Measurements from ENCODE around the gene ANKS1A.
"Not testable (repeated sequence)": the region's sequence is repeated elsewhere in the genome, so short reads cannot be mapped to it uniquely, and the experiment has no call there.

Gene ANKS1A

GRCh38 chr6:35128496-35128895 lies 239.4 kb downstream of the ANKS1A start:
- no peak for DNase-seq

GRCh38 chr6:35136185-35136584 lies 247.1 kb downstream of the ANKS1A start:
- no peak for DNase-seq

DNA sequence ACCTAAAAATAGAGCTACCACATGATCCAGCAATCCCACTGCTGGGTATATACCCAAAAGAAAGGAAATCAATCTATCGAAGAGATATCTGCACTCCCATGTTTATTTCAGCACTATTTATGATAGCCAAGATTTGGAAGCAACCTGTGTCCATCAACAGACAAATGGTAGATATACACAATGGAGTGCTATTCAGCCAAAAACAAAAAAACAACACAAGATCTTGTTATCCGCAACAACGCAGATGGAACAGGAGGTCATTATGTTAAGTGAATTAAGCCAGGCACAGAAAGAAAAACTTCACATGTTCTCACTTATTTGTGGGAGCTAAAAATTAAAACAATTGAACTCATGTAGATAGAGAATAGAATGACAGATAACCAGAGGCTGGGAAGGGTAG lies 249.1 kb downstream of the ANKS1A start:
- not testable (repeated sequence) for DNase-seq

- DNase-seq, result no peak
Measured at GRCh38 chr6:35139470-35139869, 250.4 kb downstream of the ANKS1A start.

DNA sequence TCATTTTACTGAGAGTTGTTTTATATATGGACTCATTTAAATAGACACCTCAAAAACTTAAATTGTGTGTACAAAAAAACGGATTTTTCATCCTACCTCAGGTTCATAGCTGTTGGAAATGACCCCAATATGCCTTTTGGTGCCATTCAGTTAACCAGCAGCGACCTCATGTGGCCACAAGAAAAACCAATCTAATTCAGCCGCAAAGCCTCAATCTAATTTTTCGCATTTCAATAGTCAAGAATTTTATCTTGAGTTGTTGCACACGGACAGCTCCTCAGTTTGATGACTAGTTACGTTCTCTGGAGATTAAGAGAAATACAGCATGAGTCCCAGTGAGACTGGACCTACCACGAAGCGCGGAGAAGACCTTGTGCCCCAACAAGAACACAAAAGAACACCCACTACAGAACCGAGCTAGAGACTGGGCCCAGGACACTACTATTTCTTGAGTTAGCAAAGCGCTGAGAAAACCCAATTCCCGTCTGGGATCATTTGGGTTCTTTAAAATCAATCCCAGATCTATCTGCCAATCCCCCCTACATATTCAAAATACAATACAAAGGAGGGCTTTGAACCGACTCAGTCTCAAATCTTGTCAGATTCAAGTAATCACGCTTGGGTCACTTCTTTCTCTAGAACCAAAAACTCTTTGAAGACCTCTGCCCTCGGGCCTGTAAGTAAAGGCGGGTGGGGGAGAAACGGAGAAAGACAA lies 251.0 kb downstream of the ANKS1A start:
- peak; percentile 63 for DNase-seq

DNA sequence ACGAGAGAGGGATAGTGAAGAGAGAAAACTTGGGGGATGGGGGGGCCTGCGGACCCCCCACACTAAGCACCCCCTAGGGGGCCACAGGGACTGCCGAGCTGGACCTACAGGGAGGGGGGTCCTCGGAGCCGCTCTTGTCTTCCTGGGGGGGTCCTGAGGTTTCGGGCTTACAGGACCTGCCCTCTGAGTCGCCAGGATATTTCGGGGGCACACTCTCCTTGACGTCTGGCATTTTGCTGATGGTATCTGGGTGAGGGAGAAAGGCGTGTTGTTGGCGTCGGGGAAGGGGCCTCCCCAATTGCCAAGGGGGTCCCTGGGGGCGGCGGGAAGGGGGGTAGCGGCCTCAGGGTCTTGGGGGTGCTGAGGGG lies 251.6 kb downstream of the ANKS1A start:
- no peak for DNase-seq

Measured in RPMI8226 (cell line).